SW 1271 (cell line): ENCODE measurements around the gene C11orf98.
A peak's percentile ranks its signal among the peaks of the same experiment; 100 is the strongest.
"Not testable (repeated sequence)": the region's sequence is repeated elsewhere in the genome, so short reads cannot be mapped to it uniquely, and the experiment has no call there.

Experiments used
- DNase-seq, 2 experiments: peaks; one replicate each; lab custom pipeline; 2025; lab: John Stamatoyannopoulos, UW

Gene C11orf98

GRCh38 chr11:62650283-62650682, 14.7 kb downstream of the C11orf98 start:
- DNase-seq = not testable (repeated sequence)

GRCh38 chr11:62649486-62649885, 15.5 kb downstream of the C11orf98 start:
- no peak for DNase-seq

- DNase-seq = no peak
These were observed 16.0 kb downstream of the C11orf98 start for GRCh38 chr11:62648967-62649364.

GRCh38 chr11:62648185-62648966, 16.6 kb downstream of the C11orf98 start:
- no peak for DNase-seq

- DNase-seq = no peak
These were observed 17.4 kb downstream of the C11orf98 start for GRCh38 chr11:62647609-62648005.

- DNase-seq = no peak
These were observed 18.0 kb downstream of the C11orf98 start for GRCh38 chr11:62646825-62647608.

- peak; percentile 87 to 97 for DNase-seq
These were observed 18.8 kb downstream of the C11orf98 start, which contains the start of gene GANAB for GRCh38 chr11:62645946-62646824. Gene GANAB (minus strand): TSS chr11:62646613. CDS start chr11:62646599, 14 bp downstream.

- DNase-seq = no peak
These were observed 19.4 kb downstream of the C11orf98 start for GRCh38 chr11:62645671-62645945.

- no peak for DNase-seq
These were observed 20.8 kb downstream of the C11orf98 start for GRCh38 chr11:62644220-62644619.

GRCh38 chr11:62632492-62632891, 32.5 kb downstream of the C11orf98 start:
- no peak for DNase-seq

GRCh38 chr11:62627713-62628112, 37.3 kb downstream of the C11orf98 start:
- DNase-seq = peak in 1 of 2 experiments; percentile 19

GRCh38 chr11:62622476-62623089, 42.4 kb downstream of the C11orf98 start:
- DNase-seq = no peak

GRCh38 chr11:62621567-62622470, 43.2 kb downstream of the C11orf98 start, which contains the start of gene B3GAT3:
Gene B3GAT3 (minus strand): TSS chr11:62621986. CDS start chr11:62621947, 39 bp downstream.
- DNase-seq = peak; percentile 91 to 96

- DNase-seq = no peak
These were observed 43.9 kb downstream of the C11orf98 start for GRCh38 chr11:62621027-62621566.

GRCh38 chr11:62616957-62617356, 48.1 kb downstream of the C11orf98 start:
- not testable (repeated sequence) for DNase-seq

- DNase-seq = no peak
These were observed 49.5 kb downstream of the C11orf98 start for GRCh38 chr11:62615521-62615920.

GRCh38 chr11:62614275-62614674, 50.7 kb downstream of the C11orf98 start:
- DNase-seq = no peak

GRCh38 chr11:62613291-62613778, 51.7 kb downstream of the C11orf98 start:
- DNase-seq = no peak
